Vagina (tissue), 2 donors: ENCODE measurements around the gene FAM131C.

Source experiments
- CTCF ChIP-seq, 3 experiments: fragments of 450-650 bp in 2 of 3; fragments of 200-600 bp in 1 of 3; sonication (generic) in 1 of 3; IDR thresholded peaks; one replicate each; pipeline ENCODE4 v1.5.1; 2017 to 2019; ENCODE audit warnings: antibody characterized with exemption in 3 of 3, mild to moderate bottlenecking in 2 of 3, moderate library complexity in 2 of 3
- POLR2A ChIP-seq, 2 donors: fragments of 450-650 bp; IDR thresholded peaks; one replicate each; pipeline ENCODE4 v1.6.1; 2017; ENCODE audit warnings: antibody characterized with exemption in 2 of 2, mild to moderate bottlenecking in 2 of 2, moderate library complexity in 2 of 2

GRCh38 chr1:16092923-16093511 lies 19.6 kb upstream of the FAM131C start:
- TF ChIP-seq CTCF (IDR thresholded peaks at IDR 0.05): no peak
- TF ChIP-seq POLR2A (IDR thresholded peaks at IDR 0.05): no peak
